Measurements from ENCODE around the gene DECR2.

DNA sequence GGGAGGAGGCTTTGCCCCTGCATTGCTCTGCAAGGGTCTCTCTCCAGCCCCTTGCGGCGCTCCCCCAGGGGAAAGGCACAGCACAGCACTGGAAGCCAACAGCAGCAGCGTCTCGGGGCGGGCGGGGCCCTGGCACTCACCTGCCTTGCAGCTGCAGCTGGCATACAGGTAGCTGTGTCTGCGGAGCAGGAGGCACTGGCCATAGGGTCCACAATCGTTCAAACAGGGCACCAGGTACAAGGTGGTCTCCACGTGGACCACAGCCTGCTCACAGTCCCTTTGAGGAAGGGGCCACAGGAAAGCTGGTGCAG lies 27.1 kb upstream of the DECR2 start:
- TF ChIP-seq, protein P1, sequence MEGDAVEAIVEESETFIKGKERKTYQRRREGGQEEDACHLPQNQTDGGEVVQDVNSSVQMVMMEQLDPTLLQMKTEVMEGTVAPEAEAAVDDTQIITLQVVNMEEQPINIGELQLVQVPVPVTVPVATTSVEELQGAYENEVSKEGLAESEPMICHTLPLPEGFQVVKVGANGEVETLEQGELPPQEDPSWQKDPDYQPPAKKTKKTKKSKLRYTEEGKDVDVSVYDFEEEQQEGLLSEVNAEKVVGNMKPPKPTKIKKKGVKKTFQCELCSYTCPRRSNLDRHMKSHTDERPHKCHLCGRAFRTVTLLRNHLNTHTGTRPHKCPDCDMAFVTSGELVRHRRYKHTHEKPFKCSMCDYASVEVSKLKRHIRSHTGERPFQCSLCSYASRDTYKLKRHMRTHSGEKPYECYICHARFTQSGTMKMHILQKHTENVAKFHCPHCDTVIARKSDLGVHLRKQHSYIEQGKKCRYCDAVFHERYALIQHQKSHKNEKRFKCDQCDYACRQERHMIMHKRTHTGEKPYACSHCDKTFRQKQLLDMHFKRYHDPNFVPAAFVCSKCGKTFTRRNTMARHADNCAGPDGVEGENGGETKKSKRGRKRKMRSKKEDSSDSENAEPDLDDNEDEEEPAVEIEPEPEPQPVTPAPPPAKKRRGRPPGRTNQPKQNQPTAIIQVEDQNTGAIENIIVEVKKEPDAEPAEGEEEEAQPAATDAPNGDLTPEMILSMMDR (conservative IDR thresholded peaks at IDR 0.05), result no peak
- no peak for TF ChIP-seq ZFX (IDR thresholded peaks at IDR 0.05)

Data from C4-2B (cell line).